A549 (cell line): ENCODE results near the gene NFE2. TPM values are rescaled to one million over a fixed set of nuclear protein-coding genes. Genes with fewer than 3 reads are reported as not detected.
"Not testable (repeated sequence)": the region's sequence is repeated elsewhere in the genome, so short reads cannot be mapped to it uniquely, and the experiment has no call there.

Experiments used
- ATAC-seq, 2 experiments: fragments of 200-7000 bp in 1 of 2; fragments of >200 bp in 1 of 2; cut with Nextera tagmentation in 1 of 2; cut with Tn5 transposase in 1 of 2; 3 replicates each; pipeline versions ENCODE4 v1.8.0 to v1.9.1; 2018 to 2020; ENCODE audit warnings: mild to moderate bottlenecking in 1 of 2, moderate library complexity in 1 of 2
- CTCF ChIA-PET: fragments of 300-600 bp; sonication (Branson Sonifier 250); formaldehyde crosslinking; extraction: SDS; loops from one replicate; lab custom pipeline; 2021; ENCODE audit warnings: antibody characterized with exemption, inconsistent platforms; lab: Yijun Ruan, JAX
- POLR2A ChIA-PET: fragments of 350-600 bp; formaldehyde crosslinking; extraction: SDS; loops from one replicate; lab custom pipeline; 2021; ENCODE audit warnings: antibody characterized with exemption, inconsistent platforms; lab: Yijun Ruan, JAX
- DNase-seq, 2 experiments: peaks; one replicate each; pipeline versions ENCODE4 v3.0.0 to v3.0.0-alpha.2; 2011 to 2016; ENCODE audit warnings: low read depth in 1 of 2, low spot score in 1 of 2
- FAIRE-seq: peaks from 2 replicates; lab custom pipeline; 2011; peaks lifted over from hg19 to GRCh38; lab: Jason Lieb, UNC
- H3K27ac ChIP-seq, 2 experiments: fragments of >200 bp; sonication (Bioruptor Twin); formaldehyde crosslinking; 3 replicates each; pipeline ENCODE4 v1.5.1; 2016 to 2017
- H3K4me1 ChIP-seq: fragments of >200 bp; sonication (Bioruptor Twin); formaldehyde crosslinking; 3 replicates; pipeline ENCODE4 v1.6.1; 2016
- H3K4me2 ChIP-seq: fragments of >200 bp; sonication (Bioruptor Twin); formaldehyde crosslinking; 3 replicates; pipeline ENCODE4 v1.6.1; 2016
- H3K4me3 ChIP-seq: fragments of >200 bp; sonication (Bioruptor Twin); formaldehyde crosslinking; 3 replicates; pipeline ENCODE4 v1.5.1; 2016
- H3K9me3 ChIP-seq: fragments of >200 bp; sonication (Bioruptor Twin); formaldehyde crosslinking; 3 replicates; pipeline ENCODE4 v1.6.1; 2016
- ATOH8 ChIP-seq: fragments of 250-450 bp; sonication (Bioruptor Pico); IDR thresholded peaks from 2 replicates; pipeline ENCODE4 v1.5.0; 2020; ENCODE audit warnings: low read depth, mild to moderate bottlenecking, moderate library complexity
- BHLHE40 ChIP-seq: IDR thresholded peaks from 2 replicates; pipeline ENCODE4 v1.6.1; 2012; ENCODE audit warnings: low read depth, low read length, inconsistent platforms
- CBX2 ChIP-seq: fragments of 200-600 bp; sonication (generic); IDR thresholded peaks from 2 replicates; pipeline ENCODE4 v1.6.1; 2016; ENCODE audit warnings: low read depth, mild to moderate bottlenecking, borderline replicate concordance
- CEBPB ChIP-seq, 2 experiments: fragments of >200 bp in 1 of 2; sonication (Bioruptor Twin) in 1 of 2; formaldehyde crosslinking in 1 of 2; IDR thresholded peaks; 2 replicates each; pipeline ENCODE4 v1.6.1; 2012 to 2016
- E2F6 ChIP-seq: IDR thresholded peaks from 2 replicates; pipeline ENCODE4 v1.6.1; 2012; ENCODE audit warnings: low read depth, borderline replicate concordance
- EHF ChIP-seq: fragments of 250-450 bp; sonication (Bioruptor Pico); IDR thresholded peaks from 2 replicates; pipeline ENCODE4 v1.5.0; 2020; ENCODE audit warnings: mild to moderate bottlenecking
- ESRRA ChIP-seq: fragments of 150-350 bp; IDR thresholded peaks from 2 replicates; pipeline ENCODE4 v1.6.1; 2014; ENCODE audit warnings: mild to moderate bottlenecking, low read length, borderline replicate concordance
- FOSB ChIP-seq: fragments of 250-450 bp; sonication (Bioruptor Pico); IDR thresholded peaks from 2 replicates; pipeline ENCODE4 v1.5.0; 2020; ENCODE audit warnings: mild to moderate bottlenecking, moderate library complexity
- FOSL2 ChIP-seq, 2 experiments: fragments of 450-650 bp in 1 of 2; fragments of >200 bp in 1 of 2; sonication (Bioruptor Twin) in 1 of 2; formaldehyde crosslinking; IDR thresholded peaks; 2 replicates each; pipeline versions ENCODE4 v1.5.0 to v1.6.1; 2016 to 2020; ENCODE audit warnings: mild to moderate bottlenecking in 1 of 2, moderate library complexity in 1 of 2
- FOXS1 ChIP-seq: fragments of 250-450 bp; sonication (Bioruptor Pico); IDR thresholded peaks from 2 replicates; pipeline ENCODE4 v1.5.0; 2020; ENCODE audit warnings: mild to moderate bottlenecking, moderate library complexity
- HDAC2 ChIP-seq: fragments of 200-600 bp; sonication (generic); IDR thresholded peaks from 2 replicates; pipeline ENCODE4 v1.6.1; 2016
- HMGXB4 ChIP-seq: fragments of 250-450 bp; sonication (Bioruptor Pico); IDR thresholded peaks from 2 replicates; pipeline ENCODE4 v1.5.0; 2021; ENCODE audit warnings: mild to moderate bottlenecking, moderate library complexity, borderline replicate concordance
- HOXA7 ChIP-seq: fragments of 250-450 bp; sonication (Bioruptor Pico); IDR thresholded peaks from 2 replicates; pipeline ENCODE4 v1.5.0; 2020; ENCODE audit warnings: mild to moderate bottlenecking, moderate library complexity
- JUN ChIP-seq, 2 experiments: fragments of >200 bp; sonication (Bioruptor Twin); formaldehyde crosslinking; IDR thresholded peaks; 2 replicates in 1 of 2; 3 replicates in 1 of 2; pipeline ENCODE4 v1.6.1; 2016 to 2017
- KDM1A ChIP-seq: fragments of 200-600 bp; sonication (generic); IDR thresholded peaks from 2 replicates; pipeline ENCODE4 v1.6.1; 2016; ENCODE audit warnings: low read depth, mild to moderate bottlenecking
- POLR2AphosphoS2 ChIP-seq: conservative IDR thresholded peaks from 2 replicates; pipeline ENCODE4 v1.6.1; 2012; ENCODE audit warnings: low read length, improper control_type of control experiment, inconsistent platforms
- RAD21 ChIP-seq, 2 experiments: fragments of >200 bp in 1 of 2; sonication (Bioruptor Twin) in 1 of 2; formaldehyde crosslinking in 1 of 2; IDR thresholded peaks in 1 of 2; conservative IDR thresholded peaks in 1 of 2; 2 replicates in 1 of 2; 3 replicates in 1 of 2; pipeline ENCODE4 v1.6.1; 2012 to 2018; ENCODE audit warnings: inconsistent platforms in 1 of 2
- RARB ChIP-seq: fragments of 250-450 bp; sonication (Bioruptor Pico); IDR thresholded peaks from 2 replicates; pipeline ENCODE4 v1.8.0; 2021; ENCODE audit warnings: mild to moderate bottlenecking, moderate library complexity
- SMC3 ChIP-seq: fragments of >200 bp; sonication (Bioruptor Twin); formaldehyde crosslinking; IDR thresholded peaks from 3 replicates; pipeline ENCODE4 v1.6.1; 2018; ENCODE audit warnings: inconsistent platforms
- TFCP2L1 ChIP-seq: fragments of 250-450 bp; sonication (Bioruptor Pico); IDR thresholded peaks from 2 replicates; pipeline ENCODE4 v1.5.0; 2021; ENCODE audit warnings: mild to moderate bottlenecking
- TP53 ChIP-seq: fragments of 250-450 bp; sonication (Bioruptor Pico); IDR thresholded peaks from 2 replicates; pipeline ENCODE4 v1.5.0; 2021; ENCODE audit warnings: mild to moderate bottlenecking, moderate library complexity
- ZNF302 ChIP-seq: fragments of 250-450 bp; sonication (Bioruptor Pico); IDR thresholded peaks from 2 replicates; pipeline ENCODE4 v1.9.0; 2021; ENCODE audit warnings: inconsistent platforms, mild to moderate bottlenecking, moderate library complexity
- WGBS: methylation state at CpG from one replicate; pipeline ENCODE4 v1.1.6; 2017; ENCODE audit errors: missing lambda C conversion rate; 5-methylcytosine and 5-hydroxymethylcytosine counted together
- polyA plus RNA-seq, 4 experiments: library from polyadenylated mRNA; depleted of rRNA in 3 of 4; stranded (reverse); fragments of >200 nt; fragmentation: RNase III in 1 of 4; extraction: RNeasy Plus Mini Kit Qiagen cat#74134 plus additional on column Dnase treatment in 1 of 4; gene quantifications; 2 replicates in 3 of 4; 3 replicates in 1 of 4; pipeline ENCODE4 v1.2.3, GENCODE V29; 2011 to 2017

The NFE2 gene
- polyA plus RNA-seq, 2 of the 4 experiments (the other 2 are of a cell fraction) = 0.30 to 0.52 TPM

GRCh38 chr12:54282949-54283593, 17.7 kb downstream of the NFE2 start (continued):
- TF ChIP-seq KDM1A (no peak), HDAC2 (no peak), RAD21 (conservative IDR thresholded peaks at IDR 0.05 in 1 of 2, IDR thresholded peaks at IDR 0.05 in 1 of 2) (no peak), CEBPB (IDR thresholded peaks at IDR 0.05) (no peak), FOSB (CRISPR knock-in tag) (peak; percentile 86; the same call in 1 of the 2 replicates), ATOH8 (no peak), ZNF302 (no peak), BHLHE40 (no peak), RARB (CRISPR knock-in tag) (no peak; the same call in 1 of the 2 replicates), ESRRA (no peak), CBX2 (no peak), SMC3 (no peak)

GRCh38 chr12:54281694-54282093, 19.1 kb downstream of the NFE2 start:
- not testable (repeated sequence) for H3K9me3 ChIP-seq; DNase-seq; ATAC-seq; FAIRE-seq; TF ChIP-seq FOSL2 (IDR thresholded peaks at IDR 0.05)
- TF ChIP-seq FOSL2 (CRISPR knock-in tag; IDR thresholded peaks at IDR 0.05) (0 out of 2 replicates have a peak, but pooled peaks have one; percentile 24), RARB (CRISPR knock-in tag) (0 out of 2 replicates have a peak, but pooled peaks have one; percentile 26), HOXA7 (CRISPR knock-in tag) (peak; percentile 47; the same call in 1 of the 2 replicates), TFCP2L1 (CRISPR knock-in tag) (0 out of 2 replicates have a peak, but pooled peaks have one; percentile 53)
- ChIA-PET CTCF (interaction anchor here (0.9 to 1.2 kb wide), 5 partner anchors 18 to 67 kb away, joined by 3 to 5 read pairs (median 3); partner anchors contain the start of gene COPZ1), POLR2A (interaction anchor here (0.8 to 3.3 kb wide), 4 partner anchors 11 to 62 kb away, joined by 8 to 40 read pairs (median 20); partner anchors contain the start of gene COPZ1)
- 1% methylated on average over 4 of the region's 4 CpGs for WGBS
- Histone ChIP-seq H3K27ac (peak overlapping the region; percentile 87 to 96), H3K4me1 (peaks cover 39% of the 10 kb centered on the region), H3K4me3 (peak overlapping the region; percentile 88), H3K4me2 (peak overlapping the region; percentile 93)

GRCh38 chr12:54281261-54281638, 19.6 kb downstream of the NFE2 start:
- CTCF ChIA-PET = interaction anchor here (0.9 to 1.2 kb wide), 5 partner anchors 18 to 67 kb away, joined by 3 to 5 read pairs (median 3); partner anchors contain the start of gene COPZ1
- Histone ChIP-seq H3K4me3 (peak overlapping the region; percentile 88), H3K4me2 (peak overlapping the region; percentile 93), H3K4me1 (peaks cover 35% of the 10 kb centered on the region), H3K27ac (peak overlapping the region; percentile 87 to 96)
- peak in 1 of 2 experiments; percentile 4; a peak in 3 of 6 replicates for ATAC-seq
- not testable (repeated sequence) for DNase-seq, FAIRE-seq, H3K9me3 ChIP-seq
- POLR2A ChIA-PET = interaction anchor here (0.8 to 3.3 kb wide), 5 partner anchors 12 to 61 kb away, joined by 8 to 40 read pairs (median 18); partner anchors contain the start of genes COPZ1 and NFE2
- under 1% methylated on average over 10 of the region's 10 CpGs for WGBS
- TF ChIP-seq JUN (IDR thresholded peaks at IDR 0.05) = peak in 1 of 2 experiments; percentile 52; a peak in 1 of 5 replicates
- peak; percentile 91 for TF ChIP-seq HOXA7 (CRISPR knock-in tag)
- TF ChIP-seq TFCP2L1 (CRISPR knock-in tag) = peak; percentile 37
- TF ChIP-seq EHF (CRISPR knock-in tag) = peak; percentile 51; the same call in 1 of the 2 replicates
- TF ChIP-seq POLR2AphosphoS2 = peak; percentile 68
- TF ChIP-seq FOSB (CRISPR knock-in tag) = peak; percentile 54
- TF ChIP-seq HMGXB4 (CRISPR knock-in tag) = 0 out of 2 replicates have a peak, but pooled peaks have one; percentile 48
- 0 out of 2 replicates have a peak, but pooled peaks have one; percentile 11 for TF ChIP-seq TP53
- 0 out of 2 replicates have a peak, but pooled peaks have one; percentile 53 for TF ChIP-seq E2F6
- 0 out of 2 replicates have a peak, but pooled peaks have one; percentile 42 for TF ChIP-seq ATOH8
- TF ChIP-seq FOXS1 (CRISPR knock-in tag) = 0 out of 2 replicates have a peak, but pooled peaks have one; percentile 27
